OCI-M2 (cell line): ENCODE results near the gene HAUS6.
"Not testable (repeated sequence)": the region's sequence is repeated elsewhere in the genome, so short reads cannot be mapped to it uniquely, and the experiment has no call there.

Experiments used
- DNase-seq: peaks from one replicate; lab custom pipeline; 2025; ENCODE audit not compliant: unreplicated experiment; lab: John Stamatoyannopoulos, UW

Gene HAUS6

DNA sequence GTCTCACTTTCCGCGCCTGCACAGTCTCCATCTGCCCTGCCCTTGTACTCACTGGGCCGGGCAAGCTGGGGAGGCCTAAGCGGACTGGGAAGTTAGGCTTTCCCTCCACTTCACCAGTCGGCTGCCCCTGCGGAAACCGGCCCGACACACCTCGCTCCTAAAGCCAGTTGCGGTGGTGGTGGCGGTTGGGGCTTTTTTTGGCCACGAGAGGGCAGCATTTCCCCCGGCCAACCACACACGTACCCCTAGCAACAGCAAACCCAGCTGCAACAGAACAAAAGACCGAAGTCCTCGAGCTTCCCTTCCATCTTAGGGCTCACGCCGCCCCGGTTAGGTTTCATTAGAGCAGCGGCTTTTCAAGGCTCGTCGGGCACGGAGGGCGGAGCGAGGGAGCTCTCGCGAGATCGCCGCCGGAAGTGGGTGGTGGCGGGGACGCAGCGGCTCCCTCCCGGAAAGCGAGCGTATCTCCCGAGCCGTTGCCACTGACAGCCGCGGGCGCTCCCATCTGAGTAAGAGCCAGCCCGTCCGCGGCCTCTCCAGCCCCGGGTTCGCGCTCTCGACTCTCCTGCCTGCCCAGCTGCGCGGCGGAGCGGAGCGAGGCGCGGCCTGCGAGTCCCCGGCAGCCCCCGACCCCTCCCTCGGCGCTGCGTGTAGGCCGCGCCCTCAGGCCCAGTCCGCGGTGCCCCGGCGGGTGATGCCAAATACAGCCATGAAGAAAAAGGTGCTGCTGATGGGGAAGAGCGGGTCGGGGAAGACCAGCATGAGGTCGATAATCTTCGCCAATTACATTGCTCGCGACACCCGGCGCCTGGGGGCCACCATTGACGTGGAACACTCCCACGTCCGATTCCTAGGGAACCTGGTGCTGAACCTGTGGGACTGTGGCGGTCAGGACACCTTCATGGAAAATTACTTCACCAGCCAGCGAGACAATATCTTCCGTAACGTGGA lies 53.5 kb downstream of the HAUS6 start, which contains the start of gene RRAGA:
RRAGA (plus strand) TSS at position 462 of the 951 bp plus-strand sequence; CDS start at position 695, 233 bp downstream.
- DNase-seq, result peak; percentile 92

DNA sequence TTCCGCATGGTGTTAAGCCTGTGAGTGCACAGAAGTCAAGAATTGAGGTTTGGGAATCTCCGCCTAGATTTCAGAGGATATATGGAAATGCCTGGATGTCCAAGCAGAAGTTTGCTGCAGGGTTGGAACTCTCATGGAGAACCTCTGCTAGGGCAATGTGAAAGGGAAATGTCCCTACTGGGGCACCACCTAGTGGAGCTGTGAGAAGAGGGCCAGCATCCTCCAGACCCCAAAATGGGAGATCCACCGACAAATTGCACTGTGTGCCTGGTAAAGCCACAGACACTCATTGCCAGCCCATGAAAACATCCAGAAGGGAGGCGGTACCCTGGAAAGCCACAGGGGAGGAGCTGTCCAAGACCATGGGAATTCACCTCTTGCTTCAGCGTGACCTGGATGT lies 66.1 kb downstream of the HAUS6 start:
- no peak for DNase-seq

DNA sequence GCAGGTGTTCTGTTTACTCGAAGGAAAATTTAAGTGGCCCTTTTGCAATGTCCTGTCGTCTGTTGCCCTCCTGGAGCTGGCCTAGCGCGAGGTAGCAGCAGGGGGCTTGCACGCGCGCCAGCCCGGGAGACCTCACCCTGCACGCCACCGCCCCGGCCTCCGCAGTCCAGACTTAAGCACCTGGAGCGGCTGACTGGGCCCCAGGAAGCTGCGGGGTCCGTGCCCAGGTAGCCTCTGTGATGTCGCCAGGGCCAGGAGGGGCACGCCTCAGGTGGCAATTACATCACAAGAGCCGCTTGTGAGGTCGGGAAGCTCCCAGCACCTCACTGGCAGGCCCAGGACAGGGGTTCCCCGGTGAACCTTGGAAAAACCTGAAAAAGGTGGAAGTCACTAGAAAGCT lies 69.7 kb downstream of the HAUS6 start, which contains the start of gene SAXO1:
SAXO1 (minus strand) TSS at position 195 of the 400 bp plus-strand sequence. CDS start 301 bp downstream, outside the sequence.
- DNase-seq, result no peak

DNA sequence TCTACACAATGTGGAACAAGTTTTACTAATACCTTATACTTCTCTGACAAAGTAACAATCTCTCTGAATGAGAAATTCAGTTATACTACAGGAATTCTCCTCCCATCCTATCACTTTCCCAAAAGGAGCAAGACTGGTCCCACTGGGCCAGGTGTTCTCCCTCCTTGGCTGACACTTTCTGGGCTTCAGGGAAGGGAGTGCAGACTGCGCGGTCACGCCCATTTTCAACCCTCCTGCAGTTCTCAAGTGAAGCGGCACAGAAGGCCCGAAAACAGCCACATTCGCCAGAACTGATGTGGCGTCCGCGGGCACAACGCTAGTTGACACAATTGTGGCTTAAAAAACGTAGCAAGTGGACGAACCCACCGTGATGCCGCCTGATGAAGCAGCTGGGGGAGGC lies 70.3 kb downstream of the HAUS6 start:
- DNase-seq, result no peak

DNA sequence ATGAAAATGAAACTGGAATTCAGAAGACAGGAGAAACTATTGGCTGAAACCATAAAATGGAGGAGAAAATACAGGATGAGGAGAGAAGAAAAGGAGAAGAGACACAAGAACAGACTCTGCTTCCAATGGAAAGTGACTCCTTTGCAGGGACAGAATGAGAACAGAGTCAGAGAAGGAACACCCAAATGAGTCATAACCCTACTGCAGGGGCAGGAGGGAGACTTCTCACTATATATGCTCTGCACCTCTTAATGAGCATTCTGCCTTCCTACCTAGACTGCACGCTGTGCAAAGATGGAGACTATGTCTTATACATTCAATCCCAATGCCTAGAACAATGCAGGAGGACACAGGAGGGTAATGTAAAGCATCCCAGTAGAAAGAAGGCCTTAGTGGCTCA lies 71.8 kb downstream of the HAUS6 start:
- no peak for DNase-seq

DNA sequence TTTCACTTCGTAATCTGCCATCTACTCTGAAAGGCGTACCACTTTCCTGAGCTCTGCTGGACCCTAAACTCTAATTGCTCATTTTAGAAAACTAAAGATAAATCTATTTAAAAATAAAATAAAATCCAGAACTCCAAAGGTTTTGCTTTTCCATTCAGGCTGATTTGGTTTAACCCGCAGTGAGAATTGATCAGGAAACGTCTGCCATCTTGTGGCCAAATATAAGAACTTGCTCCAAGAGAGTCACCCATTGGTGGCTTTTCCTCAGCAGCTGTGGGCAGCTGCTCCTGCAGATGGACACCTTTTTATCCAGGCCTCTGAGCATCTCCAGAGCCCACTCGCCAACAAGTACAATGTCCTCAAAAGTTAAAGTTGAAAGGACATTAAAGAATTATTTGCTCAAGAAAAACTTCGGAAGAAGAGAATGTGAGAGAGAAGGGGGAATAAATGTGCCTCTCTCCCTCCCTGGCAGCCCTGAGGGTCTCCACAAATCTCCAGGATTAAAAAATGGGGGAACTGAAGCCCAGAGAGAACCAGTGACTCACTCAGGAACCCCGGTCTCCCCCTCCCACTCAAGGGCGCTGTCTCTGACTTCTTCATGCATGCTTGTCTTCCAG lies 73.8 kb downstream of the HAUS6 start:
- no peak for DNase-seq

DNA sequence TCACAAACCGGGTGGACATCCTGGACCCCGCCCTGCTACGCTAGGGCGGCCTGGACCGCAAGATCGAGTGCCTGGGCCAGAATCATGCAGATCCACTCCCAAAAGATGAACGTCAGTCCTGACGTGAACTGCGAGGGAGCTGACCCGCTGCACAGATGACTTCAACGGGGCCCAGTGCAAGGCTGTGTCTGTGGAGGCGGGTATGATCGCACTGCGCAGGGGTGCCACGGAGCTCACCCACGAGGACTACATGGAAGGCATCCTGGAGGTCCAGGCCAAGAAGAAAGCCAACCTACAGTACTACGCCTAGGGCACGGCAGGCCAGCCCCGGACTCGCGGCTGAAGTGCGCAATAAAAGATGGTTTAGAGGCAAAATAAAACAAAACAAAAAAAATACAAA lies 74.9 kb downstream of the HAUS6 start:
- DNase-seq, result no peak

DNA sequence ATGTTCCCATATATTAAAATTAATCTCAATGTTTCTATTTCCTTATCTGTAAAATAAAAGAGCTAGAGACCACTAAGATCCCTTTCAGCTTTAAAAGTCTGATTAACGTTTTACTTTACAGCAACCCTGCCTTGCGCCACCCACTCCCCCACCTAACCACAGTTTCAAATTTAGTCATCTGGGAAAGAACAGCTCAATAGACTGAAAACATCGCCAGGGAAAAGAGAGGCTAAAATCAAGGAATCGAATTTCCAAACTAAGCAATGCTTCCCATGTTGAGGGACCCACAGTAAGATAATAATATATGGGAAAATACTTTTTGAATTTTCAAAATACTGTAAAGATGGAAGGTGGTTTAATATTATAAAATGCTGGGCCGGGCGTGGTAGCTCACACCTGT lies 76.3 kb downstream of the HAUS6 start:
- no peak for DNase-seq

DNA sequence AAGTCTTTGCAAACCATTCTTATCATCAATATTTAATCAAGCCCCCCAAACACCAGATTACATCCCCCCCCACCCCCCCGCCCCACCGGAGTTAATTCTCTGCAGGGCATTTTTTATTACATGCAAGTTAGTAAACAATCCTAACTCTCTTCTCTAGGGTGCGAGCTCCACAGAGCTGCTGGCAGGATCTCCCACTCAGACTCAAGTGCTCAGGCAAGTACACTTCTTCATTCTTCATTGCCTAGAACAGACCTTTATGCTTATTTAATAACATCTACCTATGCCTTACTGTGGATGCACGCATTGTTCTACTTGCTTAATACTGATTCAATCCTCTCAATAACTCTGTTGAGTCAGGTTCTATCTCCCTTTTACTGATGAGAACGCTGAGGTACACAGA lies 79.6 kb downstream of the HAUS6 start:
- DNase-seq, result no peak

DNA sequence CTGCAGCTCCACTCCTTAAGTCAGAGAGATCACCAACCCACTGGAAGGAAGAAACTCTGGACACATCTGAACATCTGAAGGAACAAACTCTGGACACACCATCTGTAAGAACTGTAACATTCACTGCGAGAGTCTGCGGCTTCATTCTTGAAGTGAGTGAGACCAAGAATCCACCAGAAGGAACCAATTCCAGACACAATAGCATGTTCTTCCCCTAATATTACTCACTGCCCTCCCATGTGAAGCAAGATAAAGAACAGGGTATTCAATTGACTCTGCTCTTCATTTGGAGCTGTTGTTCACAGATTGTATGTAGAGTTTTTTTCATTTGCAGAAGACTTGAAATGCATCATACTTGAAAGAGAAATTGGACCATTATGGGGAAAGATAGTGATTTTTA lies 80.5 kb downstream of the HAUS6 start:
- no peak for DNase-seq

DNA sequence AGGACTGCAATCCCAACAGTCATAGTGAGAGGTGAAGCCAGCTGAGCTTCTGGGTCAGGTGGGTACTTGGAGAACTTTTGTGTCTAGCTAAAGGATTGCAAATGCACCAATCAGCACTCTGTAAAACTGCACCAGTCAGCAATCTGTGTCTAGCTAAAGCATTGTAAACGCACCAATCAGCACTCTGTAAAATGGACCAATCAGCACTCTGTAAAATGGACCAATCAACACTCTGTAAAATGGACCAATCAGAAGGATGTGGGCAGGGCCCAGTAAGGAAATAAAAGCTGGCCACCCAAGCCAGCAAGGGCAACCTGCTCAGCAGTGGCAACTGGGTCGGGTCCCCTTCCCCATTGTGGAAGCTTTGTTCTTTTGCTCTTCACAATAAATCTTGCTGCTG lies 81.1 kb downstream of the HAUS6 start:
- DNase-seq, result not testable (repeated sequence)

DNA sequence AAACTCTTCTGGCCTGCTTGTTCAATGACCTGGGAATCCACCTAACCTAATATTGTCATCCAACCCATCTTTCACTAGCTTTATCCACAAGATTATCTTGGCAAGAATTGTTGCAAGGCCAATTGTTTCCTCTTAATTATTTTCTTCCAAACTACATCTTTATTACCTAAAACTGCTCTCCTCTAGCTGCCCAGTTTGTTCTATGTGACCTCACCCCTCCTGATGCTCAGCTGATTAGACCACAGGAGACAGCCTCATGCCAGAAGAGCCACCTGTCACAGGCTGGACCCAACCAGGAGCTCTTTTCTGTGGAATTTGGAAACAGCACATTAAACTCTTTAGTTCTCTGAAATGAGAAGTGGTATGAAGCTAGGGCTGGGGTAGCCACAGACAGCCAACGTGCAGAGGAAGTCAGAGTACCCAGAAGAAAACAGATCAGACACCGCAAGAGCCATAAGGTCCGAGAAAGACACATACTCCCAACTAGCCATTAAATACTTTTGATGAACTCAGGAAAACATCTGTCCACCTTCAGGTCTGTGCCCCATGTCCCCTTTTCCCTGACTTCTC lies 81.7 kb downstream of the HAUS6 start:
- no peak for DNase-seq

DNA sequence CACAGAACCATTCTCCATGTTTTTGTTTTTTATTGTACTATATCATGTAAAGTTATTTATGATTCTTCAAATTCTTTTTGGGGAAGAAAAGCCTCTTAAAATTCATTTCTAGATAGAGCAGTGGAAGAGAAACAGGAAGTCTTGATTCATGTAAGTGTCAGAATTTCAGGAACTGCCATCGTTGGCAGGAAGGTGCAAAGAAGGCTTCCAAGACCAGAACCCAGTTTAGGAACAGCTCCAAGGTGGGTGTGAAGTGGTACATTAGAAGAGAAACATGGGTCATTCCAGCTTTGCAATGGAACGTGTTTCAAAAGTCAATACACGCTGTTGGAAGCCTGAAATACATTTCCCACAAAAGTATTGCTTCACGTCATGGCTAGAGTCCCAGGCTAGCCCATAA lies 84.5 kb downstream of the HAUS6 start:
- DNase-seq, result no peak

DNA sequence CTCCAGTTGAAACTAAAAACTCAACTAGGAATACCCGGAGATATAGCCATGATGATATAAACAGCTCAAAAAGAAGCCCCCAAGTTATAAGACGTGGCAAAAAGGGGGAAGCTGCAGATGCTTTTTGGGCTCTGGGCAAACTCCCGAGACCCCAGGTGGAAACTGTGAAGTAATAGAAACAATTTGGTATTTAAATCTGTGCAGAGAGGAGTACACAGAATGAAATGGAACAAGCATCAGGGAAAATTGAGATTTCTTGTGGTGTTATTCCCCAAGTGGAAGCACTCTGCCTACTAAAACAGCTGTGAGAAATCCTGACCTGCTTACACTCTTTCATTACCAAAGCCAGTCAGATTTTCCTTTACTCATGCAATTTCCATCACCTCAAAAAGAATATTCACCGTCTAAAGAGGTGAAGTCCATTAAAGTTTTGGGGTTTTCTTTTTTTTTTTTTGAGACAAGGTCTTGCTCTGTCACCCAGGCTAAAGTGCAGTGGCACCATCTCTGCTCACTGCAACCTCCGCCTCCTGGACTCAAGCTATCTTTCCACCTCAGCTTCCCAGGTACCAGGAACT lies 93.2 kb downstream of the HAUS6 start:
- no peak for DNase-seq
